Measurements from ENCODE around the gene FAM177B.
A peak's percentile ranks its signal among the peaks of the same experiment; 100 is the strongest.

Gene FAM177B

GRCh38 chr1:222704260-222704659 lies 32.7 kb upstream of the FAM177B start:
- peak; percentile 35 for FAIRE-seq

GRCh38 chr1:222706815-222707214 lies 30.2 kb upstream of the FAM177B start:
- no peak for TF ChIP-seq CTCF (IDR thresholded peaks at IDR 0.05; ENCODE audit: insufficient read depth, missing control alignments)
- no peak for FAIRE-seq

More at GRCh38 chr1:222704260-222704659, 32.7 kb upstream of the FAM177B start:
- DNase-seq (ENCODE audit: insufficient read length, low spot score) = no peak
- TF ChIP-seq CTCF (IDR thresholded peaks at IDR 0.05; ENCODE audit: insufficient read depth, missing control alignments) = no peak

GRCh38 chr1:222709700-222710153 lies 27.3 kb upstream of the FAM177B start:
- no peak for TF ChIP-seq CTCF (IDR thresholded peaks at IDR 0.05; ENCODE audit: insufficient read depth, missing control alignments)
- FAIRE-seq (no peak), DNase-seq (ENCODE audit: insufficient read length, low spot score) (no peak)

More at GRCh38 chr1:222706815-222707214, 30.2 kb upstream of the FAM177B start:
- no peak for DNase-seq (ENCODE audit: insufficient read length, low spot score)

GRCh38 chr1:222711319-222712252 lies 25.4 kb upstream of the FAM177B start:
- FAIRE-seq = no peak

GRCh38 chr1:222712253-222713090 lies 24.5 kb upstream of the FAM177B start, which contains the start of the genes AIDA and BROX:
Gene AIDA, minus strand, starts transcription at chr1:222712491. Its CDS starts 174 bp downstream, at chr1:222712317.
Gene BROX, plus strand, starts transcription at chr1:222712564. Its CDS starts 3,136 bp downstream, at chr1:222715700.
- DNase-seq (ENCODE audit: insufficient read length, low spot score) (peak; percentile 64), FAIRE-seq (no peak)
- TF ChIP-seq CTCF (IDR thresholded peaks at IDR 0.05; ENCODE audit: insufficient read depth, missing control alignments) = no peak

More at GRCh38 chr1:222711319-222712252, 25.4 kb upstream of the FAM177B start:
- no peak for TF ChIP-seq CTCF (IDR thresholded peaks at IDR 0.05; ENCODE audit: insufficient read depth, missing control alignments)
- DNase-seq (ENCODE audit: insufficient read length, low spot score) = no peak

GRCh38 chr1:222713091-222713961 lies 23.7 kb upstream of the FAM177B start:
- FAIRE-seq = peak; percentile 70
- peak; percentile 5 for TF ChIP-seq CTCF (IDR thresholded peaks at IDR 0.05; ENCODE audit: insufficient read depth, missing control alignments)

More at GRCh38 chr1:222713091-222713961, 23.7 kb upstream of the FAM177B start:
- peak; percentile 81 for DNase-seq (ENCODE audit: insufficient read length, low spot score)
